ENCODE data around the gene AZGP1. TPM values are rescaled to one million over a fixed set of nuclear protein-coding genes. Genes with fewer than 3 reads are reported as not detected.
A peak's percentile ranks its signal among the peaks of the same experiment; 100 is the strongest.

The AZGP1 gene
- total and polyA plus RNA-seq, 2 of the 13 experiments (the other 11 are each of a cell fraction or from before 2014, with no cell fraction given): 93.8 to 229 TPM

GRCh38 chr7:100015232-100016214 is 39.7 kb upstream of the AZGP1 start, which contains the start of gene ZKSCAN1 (continued):
- peak; percentile 28; the same call in 1 of the 2 replicates for TF ChIP-seq BCL6 (CRISPR knock-in tag; IDR thresholded peaks at IDR 0.05)
- 0 out of 2 replicates have a peak, but pooled peaks have one; percentile 53 for TF ChIP-seq STAT6 (CRISPR knock-in tag; IDR thresholded peaks at IDR 0.05; ENCODE audit: borderline replicate concordance)
- TF ChIP-seq KIAA2018 (CRISPR knock-in tag; IDR thresholded peaks at IDR 0.05; ENCODE audit: borderline replicate concordance): no peak
- TF ChIP-seq BATF2 (CRISPR knock-in tag; IDR thresholded peaks at IDR 0.05): no peak
- TF ChIP-seq POLR2AphosphoS2 (IDR thresholded peaks at IDR 0.05; ENCODE audit: low read depth, low read length): no peak; the same call in 1 of the 2 replicates
- no peak for TF ChIP-seq SRSF4 (IDR thresholded peaks at IDR 0.05; ENCODE audit: low read depth, low read length, poor library complexity, severe bottlenecking)
- no peak; the same call in 1 of the 2 replicates for TF ChIP-seq ZNF362 (CRISPR knock-in tag; IDR thresholded peaks at IDR 0.05; ENCODE audit: borderline replicate concordance)
- TF ChIP-seq GPN1 (CRISPR knock-in tag; IDR thresholded peaks at IDR 0.05; ENCODE audit: borderline replicate concordance): no peak
- 0 out of 2 replicates have a peak, but pooled peaks have one; percentile 12 for TF ChIP-seq ZNF777 (CRISPR knock-in tag; IDR thresholded peaks at IDR 0.05)
- TF ChIP-seq PPARG (CRISPR knock-in tag; conservative IDR thresholded peaks at IDR 0.05): no peak; the same call in 1 of the 2 replicates
- TF ChIP-seq ZFP36L2 (CRISPR knock-in tag; IDR thresholded peaks at IDR 0.05): no peak
- TF ChIP-seq E2F2 (CRISPR knock-in tag; IDR thresholded peaks at IDR 0.05; ENCODE audit: borderline replicate concordance): 0 out of 2 replicates have a peak, but pooled peaks have one; percentile 60

Measured in HepG2 (cell line).